NOMO-1 treated with dmso at 0.1 percent for 144 hours (cell line): ENCODE measurements around the gene KCNH3.

Experiments used
- DNase-seq: peaks from one replicate; lab custom pipeline; 2025; ENCODE audit not compliant: unreplicated experiment; lab: John Stamatoyannopoulos, UW

The KCNH3 gene

GRCh38 chr12:49543914-49544815 is 5.3 kb downstream of the KCNH3 start:
- no peak for DNase-seq

- DNase-seq = no peak
Measured at GRCh38 chr12:49545815-49546214, 7.0 kb downstream of the KCNH3 start.

- DNase-seq = no peak
Measured at GRCh38 chr12:49546481-49546880, 7.7 kb downstream of the KCNH3 start.

- no peak for DNase-seq
Measured at GRCh38 chr12:49547090-49547690, 8.4 kb downstream of the KCNH3 start.

GRCh38 chr12:49548481-49548821 is 9.6 kb downstream of the KCNH3 start:
- no peak for DNase-seq

- no peak for DNase-seq
Measured at GRCh38 chr12:49548822-49549648, 10.2 kb downstream of the KCNH3 start.

- DNase-seq = no peak
Measured at GRCh38 chr12:49549735-49550692, 11.2 kb downstream of the KCNH3 start.

GRCh38 chr12:49550693-49551252 is 11.9 kb downstream of the KCNH3 start:
- no peak for DNase-seq

- no peak for DNase-seq
Measured at GRCh38 chr12:49552014-49552413, 13.2 kb downstream of the KCNH3 start.

GRCh38 chr12:49552425-49552824 is 13.6 kb downstream of the KCNH3 start:
- DNase-seq = no peak

- DNase-seq = no peak
Measured at GRCh38 chr12:49552899-49553298, 14.1 kb downstream of the KCNH3 start.

- DNase-seq = no peak
Measured at GRCh38 chr12:49553512-49554088, 14.8 kb downstream of the KCNH3 start.

- DNase-seq = no peak
Measured at GRCh38 chr12:49554266-49554665, 15.4 kb downstream of the KCNH3 start.

GRCh38 chr12:49555631-49556390 is 17.0 kb downstream of the KCNH3 start:
- DNase-seq = no peak

GRCh38 chr12:49556391-49557186 is 17.8 kb downstream of the KCNH3 start:
- DNase-seq = no peak

- DNase-seq = no peak
Measured at GRCh38 chr12:49557187-49557916, 18.5 kb downstream of the KCNH3 start.

- DNase-seq = no peak
Measured at GRCh38 chr12:49557917-49558215, 19.0 kb downstream of the KCNH3 start.

- no peak for DNase-seq
Measured at GRCh38 chr12:49558526-49558925, 19.7 kb downstream of the KCNH3 start.
